CD4-positive, alpha-beta T cell treated with Interleukin-17A for 1 hour (primary cell): ENCODE measurements around the gene NCAPG2.

ENCODE experiments used
- DNase-seq: peaks from one replicate; pipeline ENCODE4 v3.0.0-alpha.2; 2020

The NCAPG2 gene

GRCh38 chr7:158623241-158623640, 81.4 kb downstream of the NCAPG2 start:
- DNase-seq, result no peak

- DNase-seq, result no peak
Observed at GRCh38 chr7:158620839-158621441, 83.7 kb downstream of the NCAPG2 start.

- DNase-seq, result no peak
Observed at GRCh38 chr7:158620418-158620817, 84.2 kb downstream of the NCAPG2 start.

- DNase-seq, result no peak
Observed at GRCh38 chr7:158618745-158619140, 85.9 kb downstream of the NCAPG2 start.

GRCh38 chr7:158617737-158618128, 86.9 kb downstream of the NCAPG2 start:
- no peak for DNase-seq

GRCh38 chr7:158616050-158616449, 88.6 kb downstream of the NCAPG2 start:
- no peak for DNase-seq

GRCh38 chr7:158614700-158615099, 89.9 kb downstream of the NCAPG2 start:
- no peak for DNase-seq

GRCh38 chr7:158613481-158613880, 91.1 kb downstream of the NCAPG2 start:
- no peak for DNase-seq

- DNase-seq, result no peak
Observed at GRCh38 chr7:158612546-158612945, 92.1 kb downstream of the NCAPG2 start.

- no peak for DNase-seq
Observed at GRCh38 chr7:158611541-158611940, 93.1 kb downstream of the NCAPG2 start.

GRCh38 chr7:158609313-158609974, 95.2 kb downstream of the NCAPG2 start:
- no peak for DNase-seq

- no peak for DNase-seq
Observed at GRCh38 chr7:158607563-158607962, 97.0 kb downstream of the NCAPG2 start.

GRCh38 chr7:158606671-158607424, 97.8 kb downstream of the NCAPG2 start:
- DNase-seq, result no peak

- no peak for DNase-seq
Observed at GRCh38 chr7:158606129-158606528, 98.5 kb downstream of the NCAPG2 start.

- no peak for DNase-seq
Observed at GRCh38 chr7:158603773-158604755, 100.5 kb downstream of the NCAPG2 start.

- DNase-seq, result no peak
Observed at GRCh38 chr7:158602905-158603772, 101.5 kb downstream of the NCAPG2 start.

- no peak for DNase-seq
Observed at GRCh38 chr7:158602041-158602440, 102.6 kb downstream of the NCAPG2 start.

GRCh38 chr7:158601090-158601489, 103.5 kb downstream of the NCAPG2 start:
- DNase-seq, result no peak

- no peak for DNase-seq
Observed at GRCh38 chr7:158596745-158597144, 107.9 kb downstream of the NCAPG2 start.

GRCh38 chr7:158596309-158596708, 108.3 kb downstream of the NCAPG2 start:
- no peak for DNase-seq

- DNase-seq, result no peak
Observed at GRCh38 chr7:158595068-158595467, 109.5 kb downstream of the NCAPG2 start.

GRCh38 chr7:158592541-158592940, 112.1 kb downstream of the NCAPG2 start:
- DNase-seq, result no peak
